Kidney epithelial cell (primary cell): ENCODE results near the gene CHCHD5. TPM values are rescaled to one million over a fixed set of nuclear protein-coding genes. Genes with fewer than 3 reads are reported as not detected.

Experiments
- DNase-seq: peaks from one replicate; pipeline ENCODE4 v3.0.0-alpha.2; 2010; ENCODE audit warnings: low read depth
- H3K27me3 ChIP-seq: 2 replicates; pipeline ENCODE4 v1.6.0; 2011; ENCODE audit warnings: low read length; ENCODE audit not compliant: control insufficient read depth, insufficient read depth
- H3K36me3 ChIP-seq: 2 replicates; pipeline ENCODE4 v1.5.1; 2011; ENCODE audit warnings: low read length; ENCODE audit not compliant: control insufficient read depth, insufficient read depth
- H3K4me3 ChIP-seq: 2 replicates; pipeline ENCODE4 v1.5.1; 2011; ENCODE audit warnings: low read depth, mild to moderate bottlenecking, control low read depth, low read length
- total RNA-seq: library from RNA; depleted of rRNA; stranded (reverse); fragments of >200 nt; gene quantifications from 2 replicates; pipeline ENCODE4 v1.2.3, GENCODE V29; 2015
- TF ChIP-seq, protein P1 (sequence below): IDR thresholded peaks from 2 replicates; pipeline ENCODE4 v1.5.1; 2011; ENCODE audit warnings: mild to moderate bottlenecking, moderate library complexity, low read length, control low read depth, inconsistent platforms; ENCODE audit not compliant: insufficient read depth, poor library complexity, severe bottlenecking

Gene CHCHD5
- total RNA-seq, 1 donor from 2014 or later = 33.5 TPM

DNA sequence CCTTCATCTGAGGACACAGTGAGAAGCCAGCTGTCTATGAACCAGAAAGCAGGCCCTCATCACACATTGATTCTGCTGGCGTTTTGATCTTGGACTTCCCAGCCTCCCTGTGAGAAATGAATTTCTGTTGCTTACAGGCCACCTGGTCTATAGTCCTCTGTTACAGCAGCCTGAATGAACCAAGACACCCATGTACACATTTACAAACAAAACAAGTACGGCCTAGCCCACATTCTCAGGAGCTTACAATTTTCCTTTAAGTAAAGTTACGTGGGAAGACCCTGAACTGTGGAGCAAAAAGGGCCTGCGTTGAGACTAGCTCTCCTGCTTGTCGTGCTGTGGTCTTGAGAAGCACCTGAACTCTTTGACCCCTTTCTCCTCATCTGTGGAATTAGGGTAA, 49.3 kb downstream of the CHCHD5 start:
- no peak overlapping the region for H3K4me3 ChIP-seq
- no peaks in the 10 kb centered on the region for H3K36me3 ChIP-seq
- TF ChIP-seq, protein P1, sequence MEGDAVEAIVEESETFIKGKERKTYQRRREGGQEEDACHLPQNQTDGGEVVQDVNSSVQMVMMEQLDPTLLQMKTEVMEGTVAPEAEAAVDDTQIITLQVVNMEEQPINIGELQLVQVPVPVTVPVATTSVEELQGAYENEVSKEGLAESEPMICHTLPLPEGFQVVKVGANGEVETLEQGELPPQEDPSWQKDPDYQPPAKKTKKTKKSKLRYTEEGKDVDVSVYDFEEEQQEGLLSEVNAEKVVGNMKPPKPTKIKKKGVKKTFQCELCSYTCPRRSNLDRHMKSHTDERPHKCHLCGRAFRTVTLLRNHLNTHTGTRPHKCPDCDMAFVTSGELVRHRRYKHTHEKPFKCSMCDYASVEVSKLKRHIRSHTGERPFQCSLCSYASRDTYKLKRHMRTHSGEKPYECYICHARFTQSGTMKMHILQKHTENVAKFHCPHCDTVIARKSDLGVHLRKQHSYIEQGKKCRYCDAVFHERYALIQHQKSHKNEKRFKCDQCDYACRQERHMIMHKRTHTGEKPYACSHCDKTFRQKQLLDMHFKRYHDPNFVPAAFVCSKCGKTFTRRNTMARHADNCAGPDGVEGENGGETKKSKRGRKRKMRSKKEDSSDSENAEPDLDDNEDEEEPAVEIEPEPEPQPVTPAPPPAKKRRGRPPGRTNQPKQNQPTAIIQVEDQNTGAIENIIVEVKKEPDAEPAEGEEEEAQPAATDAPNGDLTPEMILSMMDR = no peak
- no peak for DNase-seq
- no peaks in the 10 kb centered on the region for H3K27me3 ChIP-seq

DNA sequence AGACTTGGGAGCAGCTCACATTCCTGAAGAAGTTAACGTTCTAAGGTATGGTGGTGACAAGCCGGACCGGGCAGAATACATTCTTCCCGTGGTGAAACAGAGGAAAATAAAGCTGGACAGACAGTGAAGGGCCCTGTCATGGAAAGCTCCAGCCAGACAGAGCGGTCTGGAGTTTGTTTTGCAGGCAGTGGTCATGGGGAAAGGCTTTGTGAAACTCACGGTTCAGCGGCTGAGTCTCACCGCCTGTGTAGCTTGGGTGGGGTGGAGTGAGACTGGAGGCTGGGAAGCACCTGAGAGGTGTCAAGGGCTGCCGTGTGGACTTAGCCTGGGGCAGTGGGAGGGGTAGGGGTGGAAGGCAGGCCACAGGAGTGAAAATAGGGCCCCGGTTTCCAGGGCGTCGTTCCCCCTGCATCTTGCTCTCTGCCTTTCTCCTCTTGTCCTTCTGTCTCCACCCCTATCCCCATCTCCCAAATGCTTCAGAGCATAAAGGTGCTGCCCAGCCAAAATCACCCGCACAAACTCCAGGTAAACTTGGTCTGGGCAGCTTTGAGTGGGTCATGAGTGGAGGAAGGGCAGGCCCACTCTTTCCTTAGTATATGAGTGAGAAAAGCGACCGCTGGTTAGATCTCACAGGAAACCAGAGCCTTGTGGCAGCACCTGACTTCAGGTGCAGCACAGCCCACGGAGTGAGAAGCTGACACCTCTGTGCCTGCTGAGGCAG, 49.9 kb downstream of the CHCHD5 start:
- no peaks in the 10 kb centered on the region for H3K27me3 ChIP-seq
- TF ChIP-seq, protein P1 = no peak
- H3K4me3 ChIP-seq = no peak overlapping the region
- DNase-seq = no peak
- H3K36me3 ChIP-seq = no peaks in the 10 kb centered on the region

DNA sequence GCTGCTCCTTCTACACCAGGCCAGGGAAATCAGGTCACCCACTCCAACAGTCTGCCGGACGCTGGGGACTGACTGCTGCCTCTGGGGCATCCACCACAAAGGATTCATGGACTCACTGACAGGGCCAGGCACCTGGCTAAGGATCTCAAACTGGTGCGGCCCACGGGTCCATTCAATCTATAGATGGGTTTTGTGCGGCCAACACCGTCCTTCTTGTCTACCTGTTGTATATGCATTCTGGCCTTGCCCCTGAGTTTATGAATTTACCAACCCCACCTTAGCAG, 50.4 kb downstream of the CHCHD5 start:
- no peaks in the 10 kb centered on the region for H3K36me3 ChIP-seq
- no peak for DNase-seq
- H3K4me3 ChIP-seq = no peak overlapping the region
- H3K27me3 ChIP-seq = no peaks in the 10 kb centered on the region
- TF ChIP-seq, protein P1 = no peak

DNA sequence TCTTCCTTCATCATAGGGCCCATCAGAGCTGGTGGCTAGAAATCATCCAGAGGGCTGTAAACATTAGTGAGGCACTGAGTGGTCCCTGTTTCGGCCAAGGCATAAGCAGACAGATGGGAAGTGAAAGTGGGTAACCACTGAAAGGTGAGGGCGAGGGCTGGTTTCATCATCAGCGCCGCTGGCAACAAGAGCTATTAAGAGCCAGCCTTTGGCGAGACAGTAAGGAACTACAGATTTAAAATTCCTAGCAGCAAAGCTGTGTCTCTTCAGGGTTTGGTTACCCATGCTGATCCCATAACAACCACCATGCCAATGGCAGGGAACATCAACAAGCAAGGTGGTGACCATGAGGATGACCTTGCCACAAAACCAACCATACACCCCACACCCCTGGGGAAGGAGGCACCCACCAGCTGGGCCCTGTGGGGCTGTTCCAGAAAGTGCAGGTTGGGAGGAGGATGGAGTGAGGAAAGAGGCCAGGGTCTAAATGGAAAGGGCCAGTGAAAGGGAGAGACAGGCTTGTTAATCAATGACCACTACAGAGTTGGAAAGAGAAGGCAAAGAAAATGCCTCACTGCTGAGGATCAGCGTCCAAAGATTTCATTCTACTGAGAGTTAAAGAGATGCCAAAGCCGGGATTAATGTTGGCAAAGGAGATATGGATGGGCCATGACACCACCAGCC, 52.3 kb downstream of the CHCHD5 start:
- Histone ChIP-seq H3K4me3 (no peak overlapping the region), H3K27me3 (no peaks in the 10 kb centered on the region), H3K36me3 (no peaks in the 10 kb centered on the region)
- DNase-seq = no peak
- TF ChIP-seq, protein P1 = no peak

DNA sequence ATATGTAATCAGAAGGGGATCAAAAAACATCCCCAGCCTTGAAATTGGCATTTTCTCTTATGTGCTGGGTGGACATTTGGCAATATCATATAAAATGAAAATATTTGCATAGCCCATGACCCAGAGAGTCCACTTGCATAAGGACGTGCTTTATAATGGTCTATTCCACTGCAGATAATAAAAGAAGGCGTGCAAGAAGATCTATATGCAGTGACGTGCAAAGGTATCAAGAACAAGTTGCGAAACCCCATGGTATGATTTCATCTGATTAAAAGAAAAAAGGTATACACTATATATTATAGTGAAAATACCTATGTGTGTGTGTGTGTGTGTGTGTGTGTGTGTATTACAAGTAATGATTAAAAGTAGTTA, 52.9 kb downstream of the CHCHD5 start:
- Histone ChIP-seq H3K36me3 (no peaks in the 10 kb centered on the region), H3K4me3 (no peak overlapping the region), H3K27me3 (no peaks in the 10 kb centered on the region)
- DNase-seq = no peak
- TF ChIP-seq, protein P1 = no peak

Other genes starting within 250 kb of the CHCHD5 start
- 6.5 and 7.7 TPM in 2 replicates for gene RGPD8, start 151.0 kb upstream of the CHCHD5 start, total RNA-seq
- gene TTL, start 102.5 kb upstream of the CHCHD5 start, total RNA-seq = 51.3 and 59.3 TPM in 2 replicates
- 20.8 and 20.9 TPM in 2 replicates for gene POLR1B, start 42.1 kb upstream of the CHCHD5 start, total RNA-seq
- gene SLC20A1, start 61.3 kb downstream of the CHCHD5 start, total RNA-seq = 101 TPM in 2 replicates
- 0.14 TPM in 1 of 2 replicates, not detected in the other for gene NT5DC4, start 136.4 kb downstream of the CHCHD5 start, total RNA-seq
- gene CKAP2L, start 180.0 kb downstream of the CHCHD5 start, total RNA-seq = 2.5 and 5.6 TPM in 2 replicates
- gene IL1A, start 199.9 kb downstream of the CHCHD5 start, total RNA-seq = 2.3 and 2.4 TPM in 2 replicates